ENCODE measurements around the gene ZBTB43.

- TF ChIP-seq CTCF (IDR thresholded peaks at IDR 0.05 in 2 of 3, conservative IDR thresholded peaks at IDR 0.05 in 1 of 3; ENCODE audit: borderline replicate concordance in 1 of 3, insufficient read depth in 1 of 3, low read depth in 2 of 3, low read length in 2 of 3) = no peak
- TF ChIP-seq POLR2AphosphoS5 (IDR thresholded peaks at IDR 0.05; ENCODE audit: low read depth, low read length) = no peak
- no peak for TF ChIP-seq EZH2 (IDR thresholded peaks at IDR 0.05)
- no peak for TF ChIP-seq YY1 (IDR thresholded peaks at IDR 0.05; ENCODE audit: extremely low read depth, insufficient replicate concordance, low read depth, low read length)
- TF ChIP-seq RAD21 (IDR thresholded peaks at IDR 0.05; ENCODE audit: low read depth) = no peak
- TF ChIP-seq POLR2A (IDR thresholded peaks at IDR 0.05; ENCODE audit: borderline replicate concordance, extremely low read depth, insufficient read depth, insufficient read length) = no peak
- no peak for TF ChIP-seq ZNF274 (IDR thresholded peaks at IDR 0.05; ENCODE audit: low read depth, low read length)
- no peak for TF ChIP-seq TCF7L2 (IDR thresholded peaks at IDR 0.05; ENCODE audit: borderline replicate concordance, extremely low read depth, insufficient read depth, insufficient read length)
- TF ChIP-seq ELF1 (IDR thresholded peaks at IDR 0.05; ENCODE audit: borderline replicate concordance, low read depth) = no peak
- TF ChIP-seq MAX (IDR thresholded peaks at IDR 0.05) = no peak
Measured at GRCh38 chr9:126853667-126854066, 48.8 kb downstream of the ZBTB43 start.

Data from HCT116 (cell line).